ENCODE measurements around the gene PHPT1.
"Not testable (repeated sequence)": the region's sequence is repeated elsewhere in the genome, so short reads cannot be mapped to it uniquely, and the experiment has no call there.

PHPT1 gene

DNA sequence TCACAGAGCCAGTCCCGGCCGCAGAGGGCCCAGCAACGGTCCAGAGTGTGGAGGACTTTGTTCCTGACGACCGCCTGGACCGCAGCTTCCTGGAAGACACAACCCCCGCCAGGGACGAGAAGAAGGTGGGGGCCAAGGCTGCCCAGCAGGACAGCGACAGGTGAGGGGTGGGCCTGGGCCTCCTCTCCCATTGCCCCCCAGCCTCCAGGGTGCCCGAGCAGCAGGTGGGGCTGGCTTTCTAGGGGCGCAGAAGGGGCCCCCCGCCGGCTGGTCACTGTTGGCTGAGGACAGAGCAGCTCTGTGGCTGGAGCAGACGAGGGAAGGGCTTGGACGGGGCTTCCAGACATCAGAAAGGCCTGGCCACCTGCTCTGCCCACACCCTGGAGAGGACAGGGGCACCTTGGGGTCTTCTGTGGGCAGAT is 11.3 kb upstream of the PHPT1 start:
- not testable (repeated sequence) for DNase-seq

- DNase-seq = no peak
These were observed 10.6 kb upstream of the PHPT1 start for GRCh38 chr9:136838314-136839228.

GRCh38 chr9:136839229-136840139 is 9.7 kb upstream of the PHPT1 start:
- DNase-seq = no peak

DNA sequence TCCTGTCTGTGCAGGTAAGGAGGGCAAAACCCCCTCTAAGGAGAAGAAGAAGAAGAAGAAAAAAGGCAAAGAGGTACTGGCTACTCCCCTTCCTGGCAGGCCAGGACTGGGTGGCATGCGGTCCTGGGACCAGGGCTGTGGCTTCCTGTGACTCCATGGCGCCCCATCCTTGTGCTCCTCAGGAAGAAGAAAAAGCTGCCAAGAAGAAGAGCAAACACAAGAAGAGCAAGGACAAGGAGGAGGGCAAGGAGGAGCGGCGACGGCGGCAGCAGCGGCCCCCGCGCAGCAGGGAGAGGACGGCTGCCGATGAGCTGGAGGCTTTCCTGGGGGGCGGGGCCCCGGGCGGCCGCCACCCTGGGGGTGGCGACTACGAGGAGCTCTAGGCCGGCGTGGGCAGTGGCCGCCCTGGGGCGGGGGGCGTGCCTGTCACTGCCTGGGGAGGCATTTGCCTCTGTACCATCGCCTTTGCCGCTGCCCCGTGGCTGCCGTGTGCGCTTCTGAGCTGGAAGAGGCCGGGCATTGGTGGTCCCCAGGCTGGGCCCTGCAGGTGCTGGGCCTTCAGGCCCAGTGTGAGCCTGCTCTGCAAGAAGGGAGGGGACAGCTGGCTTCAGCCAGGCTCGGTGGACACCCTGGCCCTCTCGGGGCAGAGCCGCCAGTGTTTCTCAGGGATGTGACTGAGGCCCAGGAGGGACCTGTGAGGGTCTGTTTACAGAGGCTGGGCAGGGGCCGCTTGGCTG is 8.9 kb upstream of the PHPT1 start:
- no peak for DNase-seq

DNA sequence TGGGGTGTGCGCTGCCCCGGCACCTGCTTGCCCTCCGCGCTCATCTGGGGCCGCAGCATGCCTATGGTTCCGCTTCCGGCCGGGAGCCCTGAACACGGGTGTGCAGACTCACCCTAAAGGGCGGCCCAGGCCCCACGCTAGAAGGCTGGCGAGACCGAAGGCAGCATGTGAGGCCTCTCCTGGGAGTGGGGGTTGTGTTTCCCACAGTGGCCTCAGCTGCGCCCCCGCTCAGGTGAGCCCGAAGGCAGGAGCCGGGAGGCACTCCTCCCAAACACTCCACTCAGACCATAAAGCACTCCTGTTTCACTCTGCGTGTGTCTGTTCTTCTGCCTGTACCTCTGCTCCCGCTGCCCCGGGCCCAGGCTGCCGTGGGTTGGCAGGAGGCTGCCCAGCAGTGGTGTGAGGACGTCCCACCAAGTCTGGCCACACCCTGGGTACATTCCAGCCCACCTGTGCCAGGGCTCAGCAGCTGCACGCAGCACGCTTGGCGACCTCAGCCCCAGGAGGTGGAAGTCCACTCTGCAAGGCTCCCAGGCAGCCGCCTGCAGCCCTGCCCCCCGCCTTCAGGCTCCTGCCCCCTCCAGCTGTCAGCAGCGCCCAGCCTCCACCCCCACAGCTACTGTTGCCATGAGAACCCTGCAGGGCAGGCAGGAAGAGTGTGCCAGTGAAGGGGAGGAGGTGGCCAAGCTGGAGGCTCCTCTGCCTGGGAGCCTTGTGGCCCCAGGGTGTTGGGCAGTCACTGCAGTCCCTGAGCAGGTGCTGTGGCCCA is 8.1 kb upstream of the PHPT1 start:
- peak; percentile 68 for DNase-seq

DNA sequence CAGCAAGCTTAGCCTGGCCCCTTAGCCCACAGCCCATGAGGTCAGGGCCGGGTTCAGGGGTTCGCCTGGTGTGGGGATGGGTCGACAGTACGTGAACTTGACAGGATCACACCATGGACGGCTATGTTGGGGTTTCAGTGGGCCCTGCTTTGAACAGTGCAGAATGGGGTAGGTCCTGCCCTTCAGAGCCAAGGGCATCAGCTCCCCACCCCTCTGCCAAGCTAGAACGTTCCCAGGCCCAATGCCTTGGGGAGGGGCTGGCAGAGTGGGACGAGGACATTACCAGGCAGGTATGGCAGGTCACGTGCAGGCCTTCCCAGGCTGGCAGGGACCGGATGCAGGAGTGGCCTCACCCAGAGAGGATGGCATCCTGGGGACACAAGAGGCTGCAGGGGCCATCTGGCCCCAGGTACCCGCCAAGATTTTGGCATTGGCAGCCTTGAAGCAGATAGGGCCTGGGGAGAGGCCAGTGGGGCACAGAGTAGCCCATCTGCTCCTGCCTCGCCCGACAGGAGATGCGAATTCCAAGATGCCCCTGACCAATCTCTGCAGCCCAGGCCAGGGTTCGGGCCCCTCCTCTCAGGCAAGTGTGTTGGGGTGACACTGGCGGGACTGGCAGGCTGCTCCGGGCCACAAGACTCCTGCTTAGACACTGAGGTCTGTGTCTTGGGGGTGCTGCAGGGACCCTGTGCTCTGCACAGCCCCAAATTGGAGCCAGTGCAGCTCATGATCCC is 7.4 kb upstream of the PHPT1 start:
- not testable (repeated sequence) for DNase-seq

DNA sequence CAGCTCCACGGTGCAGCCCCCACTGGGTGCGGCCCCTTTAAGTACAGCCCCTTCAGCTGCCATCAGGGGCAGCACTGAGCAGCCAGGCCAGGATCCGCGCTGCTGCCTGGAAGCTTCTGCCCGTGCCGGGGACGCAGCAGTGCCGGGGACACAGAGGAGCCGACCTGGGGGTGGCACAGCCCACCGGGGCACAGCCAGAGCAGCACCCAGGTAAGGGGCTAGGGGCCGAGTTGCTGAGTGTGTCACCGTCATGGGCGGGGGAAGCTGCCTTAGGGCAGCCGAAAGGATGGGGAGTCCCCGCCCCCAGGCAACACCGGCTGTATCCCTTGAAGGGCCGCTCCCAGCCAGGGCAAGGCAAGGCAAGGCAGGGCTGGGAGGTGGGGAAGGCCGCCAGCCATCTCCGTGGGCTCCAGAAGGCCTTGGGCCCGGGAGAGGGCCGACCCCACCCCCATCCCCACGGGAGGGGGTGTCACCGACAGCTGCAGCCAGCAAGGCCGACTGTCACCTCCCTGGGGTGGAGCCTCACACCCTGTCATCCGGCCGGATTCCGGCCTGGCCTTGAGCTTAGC is 6.7 kb upstream of the PHPT1 start, which contains the start of gene AJM1:
Gene AJM1, plus strand, starts transcription at position 99 of the 569 bp plus-strand sequence. CDS start 1,937 bp downstream, outside the sequence.
- DNase-seq = peak; percentile 49

DNA sequence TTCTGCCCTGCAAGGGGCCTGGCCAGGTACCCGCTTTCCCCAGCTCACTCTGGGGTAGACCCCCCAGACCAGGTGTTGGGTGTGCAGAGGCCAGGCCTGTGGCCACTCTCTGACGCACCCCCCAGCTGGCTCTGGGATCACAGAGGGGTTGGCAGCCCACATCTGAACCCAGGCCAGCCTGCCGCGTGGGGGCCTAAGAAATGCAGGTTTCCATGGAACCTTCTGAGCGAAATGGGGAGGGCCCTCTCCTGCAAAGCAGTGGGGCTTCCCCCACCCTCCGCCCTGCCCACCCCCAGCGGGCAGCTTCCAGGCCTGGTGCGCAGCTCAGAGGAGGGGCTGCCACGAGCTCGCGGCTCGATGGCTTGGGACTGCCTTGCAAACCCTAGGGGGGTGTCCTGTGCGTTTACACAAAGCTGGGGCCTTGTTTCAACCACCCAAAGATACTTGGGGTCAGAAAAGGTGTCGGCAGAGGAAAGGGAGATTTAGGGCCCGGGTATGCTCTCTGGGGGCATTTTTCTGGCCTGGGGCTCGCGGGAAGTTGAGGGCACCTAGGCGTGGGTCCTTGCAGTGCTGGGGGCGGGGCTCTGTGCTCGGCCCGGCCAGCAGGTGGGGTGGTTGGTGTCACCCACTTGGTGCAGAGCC is 5.9 kb upstream of the PHPT1 start:
- DNase-seq = not testable (repeated sequence)

- DNase-seq = not testable (repeated sequence)
These were observed 5.1 kb upstream of the PHPT1 start for GRCh38 chr9:136843801-136844740.

DNA sequence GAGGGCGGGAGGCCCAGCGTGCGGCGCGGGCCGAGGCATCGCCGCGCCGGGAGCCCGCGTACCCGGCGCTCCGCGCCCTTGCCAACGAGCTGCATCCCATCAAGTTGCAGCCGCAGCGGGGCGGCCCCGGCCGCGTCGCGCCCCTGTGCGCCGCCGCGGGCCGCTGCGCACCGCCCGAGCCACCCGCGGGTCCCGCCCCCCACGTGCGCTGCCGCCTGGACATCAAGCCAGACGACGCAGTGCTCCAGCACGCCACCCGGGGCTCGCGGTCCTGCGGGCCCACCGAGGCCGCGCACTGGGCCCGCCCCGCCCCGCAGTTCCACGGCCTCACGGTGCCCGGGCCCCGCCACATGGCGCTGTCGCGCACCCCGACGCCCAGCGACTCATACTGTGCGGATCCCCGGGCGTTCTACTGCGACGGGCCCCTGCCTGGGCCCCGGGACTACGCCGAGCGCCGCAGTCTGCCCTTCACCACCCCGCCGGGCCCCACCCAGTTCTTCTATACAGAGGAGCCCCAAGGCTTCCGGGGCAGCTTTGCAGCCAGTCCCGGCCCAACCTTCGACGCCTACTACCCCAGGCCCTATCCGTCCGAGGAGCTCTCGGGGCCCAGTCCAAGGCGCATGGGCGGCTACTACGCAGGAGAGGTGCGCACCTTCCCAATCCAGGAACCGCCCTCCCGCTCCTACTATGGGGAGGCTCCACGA is 4.3 kb upstream of the PHPT1 start:
- no peak for DNase-seq

DNA sequence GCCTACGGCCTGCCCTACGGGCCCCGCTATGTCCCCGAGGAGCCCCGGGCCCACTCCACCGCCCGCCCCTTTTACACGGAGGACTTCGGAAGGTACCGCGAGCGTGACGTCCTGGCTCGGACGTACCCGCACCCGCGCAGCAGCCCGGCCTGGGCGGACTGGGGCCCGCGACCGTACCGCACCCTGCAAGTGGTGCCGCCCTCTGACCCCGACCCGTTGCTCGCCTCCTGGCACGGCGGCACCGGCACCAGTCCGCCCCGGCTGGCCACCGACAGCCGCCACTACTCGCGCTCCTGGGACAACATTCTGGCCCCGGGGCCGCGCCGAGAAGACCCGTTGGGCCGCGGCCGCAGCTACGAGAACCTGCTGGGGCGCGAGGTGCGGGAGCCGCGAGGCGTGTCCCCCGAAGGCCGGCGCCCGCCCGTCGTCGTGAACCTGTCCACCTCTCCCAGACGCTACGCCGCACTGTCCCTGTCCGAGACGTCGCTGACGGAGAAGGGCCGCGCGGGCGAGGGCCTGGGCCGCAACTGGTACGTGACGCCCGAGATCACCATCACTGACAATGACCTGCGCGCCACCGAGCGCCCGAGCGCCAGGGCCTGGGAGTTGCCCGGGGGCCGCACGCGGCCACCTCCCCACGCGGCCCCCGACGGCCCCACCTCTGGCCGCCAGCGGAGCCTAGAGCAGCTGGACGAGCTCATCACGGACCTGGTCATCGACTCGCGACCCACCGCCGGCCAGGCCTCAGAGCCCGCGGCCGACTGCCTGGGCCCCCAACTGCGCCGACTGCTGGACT is 3.5 kb upstream of the PHPT1 start:
- DNase-seq = no peak

DNA sequence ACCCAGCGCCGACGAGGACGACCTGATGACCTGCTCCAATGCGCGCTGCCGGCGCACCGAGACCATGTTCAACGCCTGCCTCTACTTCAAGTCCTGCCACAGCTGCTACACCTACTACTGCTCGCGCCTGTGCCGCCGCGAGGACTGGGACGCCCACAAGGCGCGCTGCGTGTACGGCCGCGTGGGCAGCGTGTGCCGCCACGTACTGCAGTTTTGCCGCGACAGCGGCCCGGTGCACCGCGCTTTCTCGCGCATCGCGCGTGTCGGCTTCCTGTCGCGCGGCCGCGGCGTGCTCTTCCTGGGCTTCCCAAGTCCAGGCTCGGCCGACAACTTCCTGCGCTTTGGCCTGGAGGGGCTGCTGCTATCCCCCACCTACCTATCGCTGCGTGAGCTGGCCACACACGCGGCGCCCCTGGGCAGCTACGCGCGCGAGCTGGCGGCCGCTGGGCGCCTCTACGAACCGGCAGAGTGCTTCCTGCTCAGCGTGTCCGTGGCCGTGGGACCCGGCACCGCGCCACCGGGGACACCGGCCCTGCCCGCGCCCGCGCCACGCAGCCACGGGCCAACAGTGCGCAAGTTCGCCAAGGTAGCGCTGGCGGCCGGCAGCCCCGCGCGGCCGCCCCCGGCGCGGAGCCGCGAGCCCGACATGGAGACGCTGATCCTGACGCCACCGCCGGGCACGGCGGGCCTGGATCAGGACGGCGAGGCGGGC is 2.7 kb upstream of the PHPT1 start:
- DNase-seq = no peak

DNA sequence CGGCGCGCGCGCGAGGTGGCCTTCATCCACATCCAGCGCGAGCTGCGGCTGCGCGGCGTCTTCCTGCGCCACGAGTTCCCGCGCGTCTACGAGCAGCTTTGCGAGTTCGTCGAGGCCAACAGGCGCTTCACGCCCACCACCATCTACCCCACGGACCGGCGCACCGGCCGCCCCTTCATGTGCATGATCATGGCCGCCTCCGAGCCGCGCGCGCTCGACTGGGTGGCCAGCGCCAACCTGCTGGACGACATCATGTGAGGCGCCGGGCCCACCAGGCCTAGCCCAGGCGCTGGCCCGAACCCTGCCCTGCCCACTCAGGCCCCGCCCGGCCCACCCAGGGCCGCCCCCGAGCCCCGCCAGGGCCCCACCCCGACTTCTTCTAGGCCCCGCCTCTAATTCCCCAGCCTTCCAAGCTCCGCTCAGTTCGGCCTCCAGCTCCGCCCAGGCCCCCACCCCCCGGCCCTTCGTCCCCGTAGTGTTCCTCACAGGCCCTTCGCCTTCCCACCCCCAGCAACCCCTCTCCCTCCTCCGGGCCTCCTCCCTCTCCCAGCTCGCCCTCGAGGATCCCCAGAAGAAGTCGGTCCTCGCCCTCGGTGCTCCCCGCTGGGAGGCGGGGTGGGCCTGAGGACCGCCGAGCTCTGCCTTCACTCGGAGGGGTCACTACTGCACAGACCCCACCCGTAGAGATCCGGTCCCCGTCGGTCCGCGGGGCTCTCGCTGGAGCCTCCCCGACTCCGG is 2.0 kb upstream of the PHPT1 start:
- peak; percentile 43 for DNase-seq

- DNase-seq = peak; percentile 62
These were observed 1.3 kb upstream of the PHPT1 start for GRCh38 chr9:136847826-136848392.

GRCh38 chr9:136848393-136849037 is 694 bp upstream of the PHPT1 start:
- peak; percentile 51 for DNase-seq
